GM12891 (cell line): Measurements from ENCODE around the gene AGBL1.

Experiments
- POLR2A ChIP-seq: IDR thresholded peaks from 2 replicates; pipeline ENCODE4 v1.6.1; 2011; ENCODE audit warnings: low read depth, low read length, control low read depth
- POLR2AphosphoS5 ChIP-seq: IDR thresholded peaks from 2 replicates; pipeline ENCODE4 v1.6.1; 2011; ENCODE audit warnings: low read depth, low read length, control low read depth
- SPI1 ChIP-seq: IDR thresholded peaks from 2 replicates; pipeline ENCODE4 v1.6.1; 2011; ENCODE audit warnings: low read depth, low read length, control low read depth
- TAF1 ChIP-seq: IDR thresholded peaks from 2 replicates; pipeline ENCODE4 v1.6.1; 2011; ENCODE audit warnings: low read depth, low read length, control low read depth

- no peak for TF ChIP-seq SPI1
- TF ChIP-seq POLR2A, result no peak
- no peak for TF ChIP-seq POLR2AphosphoS5
- TF ChIP-seq TAF1, result no peak
These were observed 152.4 kb downstream of the AGBL1 start for GRCh38 chr15:86231864-86232721.
